NCI-H1048 (cell line): Measurements from ENCODE around the gene PDE11A.
A peak's percentile ranks its signal among the peaks of the same experiment; 100 is the strongest.

Source experiments
- DNase-seq: peaks from one replicate; lab custom pipeline; 2025; lab: John Stamatoyannopoulos, UW

The PDE11A gene

DNA sequence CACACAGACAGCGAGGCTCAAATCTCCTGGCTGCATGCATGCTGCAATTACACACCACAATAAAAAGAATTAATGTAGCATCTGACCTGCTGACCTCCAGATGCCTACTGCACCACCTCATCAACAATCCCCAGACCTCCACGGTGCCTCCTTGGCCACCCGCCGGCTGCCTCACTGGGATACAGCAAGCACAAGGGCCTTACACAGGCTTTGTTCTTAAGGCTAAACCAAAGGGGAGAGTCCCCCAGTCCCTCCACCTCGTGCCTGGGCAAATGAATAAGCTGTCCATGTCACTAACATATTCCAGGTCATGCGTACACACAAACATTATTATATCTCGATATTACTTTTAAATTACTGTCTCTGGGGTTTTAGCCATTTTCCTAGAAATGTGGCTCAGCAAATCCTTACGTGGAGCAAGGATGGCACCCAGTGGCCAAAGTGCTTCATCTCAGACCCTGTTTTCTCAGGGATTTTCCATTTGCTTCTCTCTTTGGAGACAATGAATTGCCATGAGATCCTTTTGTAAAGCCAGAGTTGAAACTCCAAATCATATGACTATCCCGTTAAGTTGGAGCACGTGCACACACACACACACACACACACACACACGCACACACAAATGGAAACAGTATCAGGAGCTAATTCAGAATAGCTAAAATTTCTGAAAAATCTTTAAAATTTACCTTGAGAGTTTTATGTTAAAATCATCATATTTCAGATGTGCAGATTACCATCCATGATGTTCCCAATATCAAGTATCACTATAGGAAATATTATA lies 313.8 kb downstream of the PDE11A start:
- DNase-seq: no peak

DNA sequence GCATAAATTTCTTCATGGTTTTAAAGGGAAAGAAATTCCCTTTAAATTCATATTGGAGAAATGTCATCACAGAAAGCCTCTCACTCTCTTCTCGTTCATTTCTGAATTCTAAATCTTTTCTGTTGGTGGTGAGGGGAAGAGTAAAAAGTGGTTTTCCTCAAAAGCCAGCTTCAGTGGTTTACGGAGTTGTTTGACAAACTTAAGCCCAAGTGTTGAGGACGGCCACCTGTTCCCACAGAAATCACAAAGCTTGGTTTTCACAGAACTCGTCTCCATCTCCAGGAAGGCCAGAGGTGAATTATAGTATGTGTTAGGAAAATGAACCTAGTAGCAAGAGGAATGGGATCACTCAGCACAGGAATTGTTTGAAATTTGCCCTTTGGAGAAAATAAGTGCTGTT lies 316.2 kb downstream of the PDE11A start:
- no peak for DNase-seq

DNA sequence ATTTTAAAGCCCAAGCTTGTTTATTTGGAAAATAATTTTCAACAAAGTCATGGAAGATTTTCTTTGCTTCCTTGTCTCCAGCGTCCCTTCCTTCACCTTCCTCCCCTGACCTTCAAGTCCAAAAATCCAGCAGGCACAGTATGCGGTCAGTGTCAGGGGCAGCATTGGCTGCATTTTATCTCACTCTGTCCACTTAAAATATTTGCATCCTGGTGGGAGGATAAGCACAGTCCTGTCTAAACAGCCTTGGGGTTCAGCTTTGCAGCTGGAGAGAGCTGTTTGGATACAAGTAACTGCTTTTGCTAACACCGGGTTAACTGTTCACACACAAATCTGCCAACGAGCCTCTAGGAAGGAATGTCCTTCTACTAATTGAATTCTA lies 318.1 kb downstream of the PDE11A start:
- DNase-seq: no peak

DNA sequence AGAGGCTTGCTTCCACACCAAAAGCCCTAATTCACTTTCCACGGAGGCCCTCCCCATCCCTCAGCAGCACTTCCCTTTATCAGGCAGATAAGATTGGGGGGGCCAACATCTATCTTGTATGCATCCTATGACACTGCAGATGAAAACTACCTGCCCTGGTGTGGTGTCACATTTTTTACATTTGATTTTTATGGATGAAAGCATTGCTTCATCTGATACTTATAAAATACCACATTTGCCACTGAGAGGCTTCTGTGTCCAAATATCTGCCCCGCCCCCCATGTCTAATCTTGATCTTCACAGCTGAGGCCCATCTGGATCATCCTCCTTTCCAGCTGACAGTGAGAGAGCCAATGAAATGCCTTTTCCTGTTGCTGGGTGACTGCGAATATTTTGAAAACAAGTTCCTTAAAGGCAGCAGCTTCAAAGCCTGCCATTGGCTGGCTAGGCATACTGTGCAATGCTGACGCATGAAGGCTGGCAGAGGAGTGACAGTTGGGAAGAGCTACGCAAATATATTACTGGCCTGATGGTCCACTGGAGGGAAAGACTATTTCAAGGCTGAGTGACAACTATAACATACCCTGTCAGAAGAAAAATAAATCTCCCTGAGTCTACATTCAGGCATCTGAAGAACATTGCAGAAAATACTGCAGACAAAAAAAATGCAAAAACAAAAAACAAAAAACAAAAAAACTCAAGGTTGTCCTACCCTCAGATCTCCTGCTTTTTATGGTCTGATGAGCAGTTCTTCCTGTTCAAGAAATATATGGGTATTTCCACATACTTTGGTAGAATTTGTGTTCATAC lies 318.7 kb downstream of the PDE11A start:
- DNase-seq: no peak

DNA sequence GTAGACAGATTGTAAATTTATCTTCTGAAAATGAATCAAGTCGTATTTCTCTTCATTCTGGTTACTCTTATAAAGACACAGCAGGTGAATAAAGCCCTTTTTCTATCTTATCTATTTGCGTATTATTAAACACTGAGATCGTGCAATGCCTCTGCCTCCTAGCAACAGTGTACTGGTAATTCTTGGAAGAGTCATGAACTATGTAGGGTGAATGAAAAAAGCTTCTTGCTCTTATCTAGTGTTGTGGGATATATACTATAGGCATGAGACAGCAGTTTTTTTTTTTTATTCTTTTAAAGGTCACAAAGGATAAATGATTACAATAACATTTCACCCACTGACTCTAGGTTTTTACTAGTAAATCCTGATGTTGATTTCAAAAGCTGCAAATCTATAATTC lies 324.2 kb downstream of the PDE11A start:
- no peak for DNase-seq

DNA sequence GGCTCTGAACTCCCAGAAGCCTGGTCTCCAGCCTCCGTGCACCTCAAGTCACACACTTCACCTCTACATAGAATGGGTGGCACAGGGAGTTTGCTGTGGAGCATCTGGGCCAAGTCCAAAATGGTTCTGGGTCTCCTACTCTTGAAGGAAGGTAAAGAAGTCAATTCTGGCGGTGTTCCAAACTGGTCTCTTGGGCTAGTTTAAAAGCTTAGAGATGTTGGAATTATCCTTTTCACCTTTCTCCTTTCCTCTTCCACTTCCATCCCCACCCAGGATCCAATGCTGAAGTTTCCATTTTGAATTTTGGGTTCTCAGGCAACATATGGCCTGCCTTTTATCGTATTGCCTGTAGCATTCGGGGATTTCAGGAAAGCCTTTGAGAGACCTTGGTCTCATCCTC lies 325.2 kb downstream of the PDE11A start:
- DNase-seq: no peak

DNA sequence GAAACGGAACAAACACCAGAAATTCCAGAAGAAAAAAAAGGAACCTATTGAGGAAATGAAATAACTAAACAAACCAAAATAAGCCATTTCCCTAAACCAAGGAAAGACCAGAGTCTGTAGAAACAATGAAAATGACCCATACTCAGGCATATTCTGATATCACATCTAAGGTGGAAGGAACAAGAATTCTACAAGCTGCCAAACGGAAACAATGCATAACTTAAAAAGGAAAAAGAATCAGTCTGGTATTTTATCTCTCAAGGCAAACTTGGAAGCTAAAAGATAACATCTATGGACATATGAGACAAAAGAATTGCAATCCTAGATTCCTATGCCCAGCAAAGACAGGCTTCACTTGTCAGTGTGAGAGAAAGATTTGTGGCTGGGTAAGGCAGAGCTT lies 326.2 kb downstream of the PDE11A start:
- DNase-seq: no peak

DNA sequence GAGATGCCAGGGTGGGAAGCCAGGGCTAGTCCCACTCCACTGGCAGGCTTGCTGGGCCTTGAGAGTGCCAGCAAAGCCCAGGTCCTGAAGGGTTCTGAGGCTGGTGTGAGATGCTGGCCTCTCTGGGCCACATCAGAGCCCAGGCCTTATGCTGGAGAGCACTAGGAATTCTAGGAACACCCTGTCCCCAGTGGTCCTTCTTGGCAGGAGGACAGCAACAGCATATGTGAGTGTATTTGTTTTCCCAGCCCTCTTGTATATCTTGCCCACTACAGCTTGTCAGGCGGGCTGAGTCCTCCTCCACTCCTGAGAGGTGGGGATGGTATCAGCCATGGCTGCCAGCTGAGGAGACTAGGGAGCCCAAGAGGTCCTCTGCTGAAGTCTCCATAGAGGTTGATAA lies 327.0 kb downstream of the PDE11A start:
- no peak for DNase-seq

DNA sequence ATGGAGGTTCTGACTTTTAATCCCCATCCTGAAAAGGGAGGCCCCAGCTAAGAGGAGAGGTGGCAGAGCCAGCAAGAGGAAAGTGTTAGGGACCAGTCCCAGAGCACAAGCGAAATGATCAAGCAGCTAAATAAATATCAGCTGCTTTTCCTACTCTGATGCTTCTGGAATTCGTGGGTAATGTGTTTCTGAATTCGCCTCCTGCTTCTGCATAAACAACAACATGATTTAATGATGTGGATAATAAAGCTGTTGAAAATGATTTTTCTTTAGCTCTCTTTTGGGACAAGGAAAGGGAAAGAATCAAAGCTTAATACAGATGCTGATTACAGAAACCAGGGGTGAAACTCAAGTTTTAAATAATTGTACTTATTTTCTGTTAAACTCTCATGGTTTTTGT lies 329.7 kb downstream of the PDE11A start:
- DNase-seq: no peak

DNA sequence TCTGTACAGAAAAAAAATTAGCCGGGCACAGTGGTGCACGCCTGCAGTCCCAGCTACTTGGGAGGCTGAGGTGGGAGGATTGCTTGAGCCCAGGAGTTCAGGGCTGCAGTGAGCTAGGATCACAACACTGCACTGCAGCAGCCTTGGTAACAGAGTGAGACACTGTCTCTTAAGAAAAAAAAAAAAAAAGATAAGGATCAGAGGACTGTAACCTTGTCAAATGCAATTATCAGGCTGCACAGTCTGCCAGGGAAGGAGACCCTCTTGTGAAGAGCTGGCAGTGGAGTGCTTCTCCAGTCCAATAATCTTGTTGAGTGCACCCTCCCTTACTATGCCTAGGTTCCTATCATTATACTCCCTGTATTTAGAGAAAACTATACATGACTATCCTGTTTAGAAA lies 330.7 kb downstream of the PDE11A start:
- no peak for DNase-seq

DNA sequence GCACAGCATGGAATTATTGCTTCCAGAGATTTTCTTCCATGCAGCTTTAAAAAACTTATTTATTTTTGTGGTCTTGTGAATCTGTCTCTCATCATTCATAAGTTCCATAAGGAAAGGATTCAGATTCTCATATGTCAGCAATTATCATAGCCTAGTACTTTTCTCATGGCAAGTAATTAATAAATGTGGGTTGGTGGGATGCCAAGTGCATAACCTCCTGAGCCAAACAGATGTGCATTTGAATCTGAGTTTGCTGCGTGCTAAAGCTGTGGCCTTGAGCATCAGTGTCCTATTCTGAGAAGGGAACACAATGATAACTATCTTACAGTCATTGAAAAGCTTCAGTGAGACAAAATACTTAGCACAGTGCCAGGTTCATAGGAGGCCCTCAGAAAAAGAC lies 331.9 kb downstream of the PDE11A start:
- DNase-seq: no peak

DNA sequence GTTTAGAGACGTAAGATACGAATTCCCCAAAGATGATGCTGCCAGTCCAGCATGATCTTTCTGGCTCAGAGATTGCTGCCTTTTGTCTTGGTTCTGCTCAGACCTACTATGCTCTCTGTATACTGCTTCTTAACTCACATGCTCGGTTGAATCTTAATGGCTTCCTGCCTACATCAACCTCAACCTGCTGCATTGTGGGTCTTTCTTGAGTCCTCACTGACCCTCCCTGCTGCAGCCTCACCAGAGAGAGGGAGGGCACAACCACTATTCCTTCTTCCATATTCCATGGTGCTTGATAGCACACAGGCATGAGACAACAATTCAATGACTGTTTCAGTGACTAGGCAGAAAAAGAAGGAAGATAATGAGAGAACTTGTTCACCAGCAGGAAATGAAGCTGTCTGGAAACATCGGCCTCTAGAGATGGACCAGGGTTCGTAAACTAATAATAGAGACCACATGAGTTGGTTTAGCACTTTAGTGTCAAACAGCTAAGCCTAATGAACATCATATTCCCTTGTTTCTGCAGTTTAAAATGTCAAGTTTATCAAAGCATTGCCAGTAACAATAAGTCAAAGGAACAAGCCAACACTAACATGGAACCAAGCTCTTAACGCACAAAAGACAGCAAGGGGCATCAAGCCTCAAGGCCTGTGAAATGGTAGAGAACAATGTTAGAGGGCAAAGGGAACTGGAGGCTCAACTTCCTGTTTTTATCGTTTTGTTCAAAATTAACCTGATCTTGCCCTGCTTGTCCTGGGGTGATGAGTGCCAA lies 333.9 kb downstream of the PDE11A start:
- no peak for DNase-seq

DNA sequence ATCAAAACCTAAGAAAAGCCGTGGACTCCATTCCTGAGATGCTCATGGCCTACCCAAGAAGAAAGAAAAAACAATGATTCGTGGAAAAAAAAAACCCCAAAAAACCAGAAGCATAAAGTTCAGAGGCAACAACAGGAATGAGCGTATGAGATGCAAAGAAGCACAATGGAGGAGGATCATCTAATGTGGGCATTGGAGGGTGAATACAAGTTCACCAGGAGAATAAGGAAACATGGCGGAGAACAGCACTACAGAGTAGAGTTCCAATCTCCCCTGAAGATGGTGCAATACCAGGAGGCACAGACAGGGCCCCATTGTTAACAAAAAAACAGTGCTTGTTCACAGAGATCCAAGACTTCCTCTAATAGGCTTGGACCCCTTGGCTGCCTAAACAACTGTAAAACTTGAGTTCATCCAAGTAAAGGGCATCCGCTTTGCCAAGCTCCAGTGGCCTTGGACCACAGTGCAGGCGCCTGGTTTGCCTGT lies 337.2 kb downstream of the PDE11A start:
- DNase-seq: no peak

DNA sequence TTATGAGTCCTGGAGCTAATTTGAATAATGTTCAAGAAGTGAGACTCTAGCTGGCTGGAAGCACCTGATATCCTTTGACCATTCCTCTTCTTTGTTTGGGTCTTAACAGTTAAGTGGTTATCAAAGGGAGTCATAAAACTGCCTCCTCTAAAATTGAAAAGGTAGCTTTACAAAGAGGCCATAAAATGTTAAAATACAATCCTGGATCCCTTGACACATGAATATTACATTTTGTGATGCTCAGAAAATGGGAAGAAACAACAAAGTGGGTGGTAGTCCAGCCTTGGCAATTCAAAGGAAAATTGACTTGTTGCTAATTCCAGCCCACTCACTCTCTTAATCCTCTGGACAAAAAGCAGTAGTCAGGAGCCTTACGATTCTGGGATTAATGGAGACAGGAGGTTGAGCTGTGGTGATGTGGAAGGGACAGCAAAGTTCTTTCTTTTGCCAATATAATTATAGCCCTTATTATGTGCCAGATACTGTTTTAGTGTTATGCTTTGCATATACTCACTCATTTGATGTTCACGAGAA lies 339.2 kb downstream of the PDE11A start:
- DNase-seq: no peak

DNA sequence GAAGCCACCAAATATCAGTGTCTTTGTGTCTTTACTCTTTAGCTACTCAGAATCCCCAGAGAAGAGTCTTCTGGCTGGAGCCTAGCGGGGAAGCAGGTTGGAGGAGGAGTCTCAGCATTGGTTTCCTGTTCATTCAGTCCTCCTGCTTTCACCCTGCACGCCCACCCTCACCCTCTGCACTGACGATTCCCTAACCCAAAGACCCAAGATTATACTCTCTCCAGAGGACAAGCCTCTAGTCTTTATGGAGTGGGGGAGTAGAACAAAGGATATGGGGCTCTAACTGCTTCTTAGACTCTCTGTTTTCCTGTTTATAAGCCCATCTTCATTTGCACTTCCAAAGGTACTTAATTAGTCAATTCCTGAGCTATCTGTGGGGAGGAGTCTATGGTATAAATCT lies 341.2 kb downstream of the PDE11A start:
- DNase-seq: no peak

DNA sequence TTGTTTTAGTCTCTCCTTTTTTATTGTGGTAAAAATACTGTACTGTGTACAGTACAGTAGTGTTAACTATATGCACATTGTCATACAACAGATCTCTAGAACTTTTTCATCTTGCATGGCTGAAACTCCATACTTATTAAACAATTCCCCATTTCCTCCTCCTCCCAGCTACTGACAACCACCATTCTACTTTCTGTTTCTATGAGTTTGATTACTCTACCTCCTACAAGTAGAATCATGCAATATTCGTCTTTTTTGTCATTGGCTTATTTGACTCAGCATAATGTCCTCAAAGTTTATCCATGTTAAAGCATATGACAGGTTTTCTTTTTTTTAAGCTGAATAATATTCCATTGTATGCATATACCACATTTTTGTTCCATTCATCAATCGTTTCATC lies 341.8 kb downstream of the PDE11A start:
- no peak for DNase-seq

DNA sequence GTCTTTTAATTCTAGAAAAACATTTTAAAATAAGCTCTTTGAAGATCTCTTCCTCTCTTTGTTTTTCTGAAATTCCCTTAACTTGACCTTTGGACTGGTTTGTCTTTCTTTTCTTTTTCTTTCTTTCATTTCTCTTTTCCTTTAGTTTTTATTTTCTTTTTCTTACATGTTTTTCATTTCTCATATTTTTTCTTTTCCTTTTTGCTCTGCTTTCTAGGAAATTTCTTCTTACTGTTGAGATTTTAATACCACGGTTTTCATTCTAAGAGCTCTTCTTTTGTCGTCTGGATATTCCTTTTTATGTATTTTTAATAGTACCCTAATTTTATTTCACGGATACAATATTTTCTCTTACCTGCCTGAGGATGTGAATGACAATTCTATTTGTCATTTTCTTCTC lies 342.2 kb downstream of the PDE11A start:
- DNase-seq: no peak

DNA sequence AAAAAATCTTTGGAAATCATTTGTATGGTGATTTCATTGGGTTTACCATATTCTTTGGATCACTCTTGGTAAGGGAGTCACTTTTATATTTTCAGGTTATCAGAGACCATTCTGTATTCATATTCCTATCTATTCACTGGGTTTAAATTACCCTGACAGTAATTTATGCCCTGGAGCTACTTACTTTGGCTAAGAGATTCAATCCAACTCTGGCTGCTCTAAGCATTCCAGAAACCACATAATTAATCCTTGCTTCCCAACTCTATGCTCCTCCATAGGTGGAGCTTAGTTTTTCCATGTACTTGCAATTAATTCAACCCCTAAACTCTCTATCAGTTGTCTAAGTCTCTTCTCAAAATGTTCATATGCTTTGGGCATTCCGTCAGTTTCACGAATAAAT lies 343.7 kb downstream of the PDE11A start:
- peak; percentile 62 for DNase-seq

DNA sequence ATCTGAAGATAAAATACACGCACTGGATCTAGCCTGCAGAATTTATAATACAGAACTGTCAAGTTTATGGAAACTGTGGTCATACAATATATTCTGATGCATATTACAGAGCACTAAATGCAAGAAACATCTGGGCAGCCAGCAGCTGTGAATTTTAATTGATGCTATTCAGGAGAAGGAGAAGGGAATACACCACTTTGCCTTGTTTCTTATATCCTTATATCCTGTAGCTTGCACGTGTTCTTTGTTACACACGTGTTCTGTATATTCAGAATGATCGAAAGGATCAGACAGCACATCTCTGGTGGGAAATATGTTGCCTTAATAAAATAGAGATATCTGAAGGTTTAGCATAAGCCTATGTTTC lies 344.2 kb downstream of the PDE11A start:
- DNase-seq: no peak

DNA sequence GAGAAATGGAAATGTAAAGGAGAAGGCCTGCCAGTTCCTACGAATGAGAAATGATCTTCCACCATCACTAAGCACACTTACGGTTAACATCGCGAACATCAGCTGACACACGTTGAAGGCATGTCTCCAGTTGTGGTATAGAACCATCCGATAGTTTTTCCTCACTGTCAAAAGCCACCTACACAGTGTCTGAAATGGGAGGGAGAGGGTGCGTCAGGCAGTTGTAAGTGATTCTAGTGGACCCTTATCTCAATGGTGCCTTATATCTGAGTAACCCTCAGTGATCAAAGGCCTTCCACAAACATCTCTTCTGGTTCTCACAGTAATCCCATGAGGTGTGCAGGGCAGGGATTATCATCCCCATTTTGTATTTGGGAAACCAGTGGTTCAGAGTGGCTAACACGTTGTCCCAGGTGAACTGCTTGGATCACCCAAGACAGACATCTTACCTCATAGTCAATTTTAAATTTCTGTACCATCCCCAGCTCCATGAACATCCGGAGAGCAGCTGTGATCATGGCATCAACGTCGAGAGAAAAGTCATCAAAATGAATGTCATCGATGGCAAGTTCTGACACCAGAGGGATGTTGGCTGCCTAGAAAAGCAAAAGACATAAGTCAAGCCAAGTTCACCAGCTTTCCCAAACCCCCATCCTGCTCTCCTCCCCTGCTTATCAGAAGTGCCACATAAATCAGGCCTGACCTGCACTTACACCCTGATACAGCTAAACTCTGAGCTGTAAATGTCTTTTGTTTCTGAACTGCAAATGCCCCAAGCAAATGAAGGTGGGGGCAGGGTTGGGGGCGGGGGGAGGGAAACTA lies 344.8 kb downstream of the PDE11A start:
- DNase-seq: no peak

DNA sequence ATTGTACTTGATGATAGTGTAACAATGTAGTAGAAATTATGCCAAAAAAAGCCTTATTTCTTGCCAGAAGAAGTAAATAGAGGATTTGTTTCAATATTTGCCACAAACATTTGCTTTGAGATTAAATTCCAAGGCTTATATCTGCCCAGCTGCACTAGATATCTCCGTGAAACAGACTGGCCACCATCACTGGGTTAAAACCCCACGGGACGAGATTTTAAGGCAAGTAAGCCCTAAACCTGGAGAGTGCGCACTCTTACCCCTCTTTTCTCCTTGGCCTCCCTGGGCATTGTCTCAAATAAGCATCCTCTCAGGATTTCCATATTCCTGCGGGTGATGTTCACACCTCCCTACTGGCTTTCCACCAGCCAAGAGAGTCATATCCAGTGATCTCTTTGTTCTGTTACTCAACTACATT lies 345.6 kb downstream of the PDE11A start:
- no peak for DNase-seq
